OCI-LY7 (cell line): Measurements from ENCODE around the gene QKI.

Source experiments
- CTCF ChIP-seq: fragments of 200-600 bp; sonication (generic); conservative IDR thresholded peaks from 2 replicates; pipeline ENCODE4 v1.5.1; 2014; ENCODE audit warnings: mild to moderate bottlenecking, antibody characterized with exemption, low read length, moderate library complexity, mixed read lengths
- EZH2phosphoT487 ChIP-seq: fragments of 200-600 bp; sonication (generic); IDR thresholded peaks from 2 replicates; pipeline ENCODE4 v1.6.1; 2018; ENCODE audit warnings: low read depth, borderline replicate concordance, mild to moderate bottlenecking, mixed run types, antibody characterized with exemption, low read length, moderate library complexity, mixed read lengths

- no peak for TF ChIP-seq CTCF
- no peak for TF ChIP-seq EZH2phosphoT487
These were observed 2.2 kb upstream of the QKI start for GRCh38 chr6:163412341-163412740.
